K562 (cell line): ENCODE results near the gene COQ5. TPM values are rescaled to one million over a fixed set of nuclear protein-coding genes. Genes with fewer than 3 reads are reported as not detected.

Source experiments
- BDP1 ChIP-seq: IDR thresholded peaks from 3 replicates; pipeline ENCODE4 v1.6.1; 2011; ENCODE audit not compliant: insufficient read length, insufficient read depth
- C11orf30 ChIP-seq: fragments of 450-650 bp; IDR thresholded peaks from 2 replicates; pipeline ENCODE4 v1.6.1; 2016; ENCODE audit warnings: low read depth, mild to moderate bottlenecking
- CHD1 ChIP-seq: fragments of 200-600 bp; sonication (generic); IDR thresholded peaks from one replicate; pipeline ENCODE4 v1.6.1; 2012; ENCODE audit warnings: mild to moderate bottlenecking, moderate library complexity, low read length, inconsistent platforms
- E4F1 ChIP-seq: fragments of 250-450 bp; sonication (Bioruptor Pico); IDR thresholded peaks from 2 replicates; pipeline ENCODE4 v1.5.0; 2021; ENCODE audit warnings: mild to moderate bottlenecking, borderline replicate concordance
- FOXO4 ChIP-seq: fragments of 450-650 bp; formaldehyde crosslinking; IDR thresholded peaks from 2 replicates; pipeline ENCODE4 v1.4.0; 2020; ENCODE audit warnings: mild to moderate bottlenecking, moderate library complexity
- GTF2B ChIP-seq: IDR thresholded peaks from 2 replicates; pipeline ENCODE4 v1.6.1; 2011; ENCODE audit not compliant: insufficient read length; ENCODE audit errors: extremely low read depth
- GTF2E2 ChIP-seq: fragments of 200-800 bp; sonication (Bioruptor generic); IDR thresholded peaks from 2 replicates; pipeline ENCODE4 v1.6.1; 2016; ENCODE audit warnings: missing genetic modification characterization, missing compliant biosample characterization
- KLF16 ChIP-seq: IDR thresholded peaks from 2 replicates; pipeline ENCODE4 v1.6.1; 2016; ENCODE audit warnings: antibody characterized with exemption
- LARP7 ChIP-seq: fragments of 450-650 bp; IDR thresholded peaks from 2 replicates; pipeline ENCODE4 v1.6.1; 2016
- MXD1 ChIP-seq: fragments of 250-450 bp; sonication (Bioruptor Pico); IDR thresholded peaks from 2 replicates; pipeline ENCODE4 v1.8.0; 2021; ENCODE audit warnings: borderline replicate concordance, mild to moderate bottlenecking, moderate library complexity; ENCODE audit not compliant: poor library complexity, severe bottlenecking
- STAG1 ChIP-seq: sonication (generic); formaldehyde crosslinking; IDR thresholded peaks from 2 replicates; pipeline ENCODE4 v1.5.0; 2020; ENCODE audit warnings: missing genetic modification reagents, borderline replicate concordance
- THRAP3 ChIP-seq: fragments of 450-650 bp; IDR thresholded peaks from 2 replicates; pipeline ENCODE4 v1.6.1; 2016; ENCODE audit warnings: mild to moderate bottlenecking, inconsistent platforms, borderline replicate concordance
- TSC22D4 ChIP-seq: fragments of 450-650 bp; IDR thresholded peaks from 2 replicates; pipeline ENCODE4 v1.6.1; 2016; ENCODE audit warnings: missing genetic modification characterization, missing biosample characterization, control low read depth
- UBTF ChIP-seq, 2 experiments: IDR thresholded peaks; 2 replicates each; pipeline ENCODE4 v1.6.1; 2012; ENCODE audit warnings: improper control_type of control experiment in 2 of 2, low read depth in 2 of 2, low read length in 2 of 2, borderline replicate concordance in 1 of 2
- WHSC1 ChIP-seq: IDR thresholded peaks from one replicate; pipeline ENCODE4 v1.6.1; 2012; ENCODE audit warnings: low read length, control low read depth, inconsistent platforms
- ZNF239 ChIP-seq: fragments of 250-450 bp; sonication (Bioruptor Pico); IDR thresholded peaks from 2 replicates; pipeline ENCODE4 v1.4.0; 2020; ENCODE audit warnings: mild to moderate bottlenecking
- ZNF384 ChIP-seq: IDR thresholded peaks from 2 replicates; pipeline ENCODE4 v1.6.1; 2012; ENCODE audit warnings: low read depth, low read length, improper control_type of control experiment
- ZNF764 ChIP-seq: fragments of 250-450 bp; sonication (Bioruptor Pico); IDR thresholded peaks from 2 replicates; pipeline ENCODE4 v1.4.0; 2020; ENCODE audit warnings: low read depth, mild to moderate bottlenecking, moderate library complexity
- polyA plus RNA-seq, 8 experiments: library from polyadenylated mRNA; depleted of rRNA in 4 of 8; stranded (reverse) in 5 of 8; unstranded in 3 of 8; fragments of >200 nt; fragmentation: Nextera tagmentation in 2 of 8; fragmentation: Illumina TruSeq in 1 of 8; extraction: Ambion mirVana in 2 of 8; extraction: Trizol in 1 of 8; gene quantifications; 2 replicates each; pipeline versions ENCODE4 v1.2.1 to v1.2.3, GENCODE V29; 2011 to 2014; ENCODE audit warnings: inconsistent platforms in 1 of 8, missing spikeins in 1 of 8
- total RNA-seq, 7 experiments: library from RNA; depleted of rRNA in 6 of 7; stranded (reverse); fragments of >200 nt in 6 of 7; fragmentation: Illumina TruSeq in 2 of 7; extraction: Trizol in 2 of 7; gene quantifications; 2 replicates each; pipeline versions ENCODE4 v1.2.1 to v1.2.3, GENCODE V29; 2011 to 2021; ENCODE audit warnings: low replicate concordance in 1 of 7

The COQ5 gene
- total and polyA plus RNA-seq, 9 of the 15 experiments (the other 6 are each of a cell fraction or from before 2014, with no cell fraction given): 19.2 to 59.7 (median 30.4) TPM

- peak; percentile 71 for TF ChIP-seq CHD1
- TF ChIP-seq THRAP3: no peak
- TF ChIP-seq STAG1 (CRISPR knock-in tag): no peak
- no peak for TF ChIP-seq LARP7
- TF ChIP-seq E4F1 (CRISPR knock-in tag): no peak
- TF ChIP-seq ZNF764 (CRISPR knock-in tag): no peak
- TF ChIP-seq UBTF (IDR thresholded peaks at IDR 0.05; ENCODE audit: borderline replicate concordance in 1 of 2, low read depth in 2 of 2, low read length in 2 of 2): 0 out of 4 replicates have a peak, but pooled peaks of 1 of the 2 experiments have one; percentile 61
- TF ChIP-seq KLF16: peak; percentile 31; the same call in 1 of the 2 replicates
- TF ChIP-seq GTF2E2 (tag): no peak; the same call in 1 of the 2 replicates
- no peak for TF ChIP-seq C11orf30
- no peak for TF ChIP-seq MXD1 (CRISPR knock-in tag)
- no peak for TF ChIP-seq TSC22D4 (tag)
- TF ChIP-seq ZNF239 (CRISPR knock-in tag): no peak
- TF ChIP-seq WHSC1: no peak
- TF ChIP-seq FOXO4 (CRISPR knock-in tag): no peak
- TF ChIP-seq BDP1: no peak
- TF ChIP-seq GTF2B: no peak
- TF ChIP-seq ZNF384: peak; percentile 93
Observed at GRCh38 chr12:120496413-120497340, 32.3 kb downstream of the COQ5 start (continued).
